HG03280 (cell line): ENCODE results near the gene DAAM1.

ENCODE experiments used
- ATAC-seq: cut with Tn5 transposase; IDR thresholded peaks from one replicate; pipeline ENCODE4 v1.9.1; 2021; ENCODE audit warnings: mild to moderate bottlenecking, moderate library complexity; ENCODE audit not compliant: unreplicated experiment

The DAAM1 gene

DNA sequence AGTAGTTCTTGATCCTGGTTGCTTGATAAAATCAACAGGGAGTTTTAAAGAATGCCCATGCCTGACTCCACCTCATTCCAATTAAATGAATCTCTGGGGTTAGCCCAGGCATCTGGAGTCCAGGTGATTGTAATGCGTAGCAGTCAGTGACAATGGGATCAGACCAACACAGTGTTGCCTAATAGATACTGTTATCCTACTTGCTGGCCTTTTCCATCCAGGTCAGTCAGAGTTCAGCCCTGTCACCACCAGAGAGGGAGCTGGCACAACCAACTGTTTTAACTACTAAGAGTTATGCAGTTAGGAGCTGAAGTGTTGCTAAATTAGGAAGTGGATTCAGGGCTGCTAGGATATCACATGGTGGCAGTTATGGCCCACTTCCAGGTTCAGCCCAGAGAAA is 169.6 kb downstream of the DAAM1 start:
- no peak for ATAC-seq

DNA sequence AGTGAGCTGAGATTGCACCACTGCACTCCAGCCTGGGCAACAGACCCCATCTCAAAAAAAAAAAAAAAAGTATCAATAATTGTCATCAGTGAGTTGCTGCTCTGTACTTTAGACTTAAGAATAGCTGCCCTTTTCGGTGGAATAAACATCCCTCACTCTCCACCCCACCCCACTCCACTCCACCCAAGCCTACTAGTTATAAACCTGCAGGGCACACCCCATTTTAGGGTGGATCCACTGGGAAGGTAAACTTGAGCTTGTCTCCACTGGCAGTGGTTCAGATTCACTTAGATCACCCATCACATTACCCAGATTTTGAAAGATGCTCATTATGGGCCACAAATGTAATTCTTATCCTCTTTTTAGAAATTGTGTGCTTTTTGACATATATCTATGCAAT is 170.3 kb downstream of the DAAM1 start:
- no peak for ATAC-seq

DNA sequence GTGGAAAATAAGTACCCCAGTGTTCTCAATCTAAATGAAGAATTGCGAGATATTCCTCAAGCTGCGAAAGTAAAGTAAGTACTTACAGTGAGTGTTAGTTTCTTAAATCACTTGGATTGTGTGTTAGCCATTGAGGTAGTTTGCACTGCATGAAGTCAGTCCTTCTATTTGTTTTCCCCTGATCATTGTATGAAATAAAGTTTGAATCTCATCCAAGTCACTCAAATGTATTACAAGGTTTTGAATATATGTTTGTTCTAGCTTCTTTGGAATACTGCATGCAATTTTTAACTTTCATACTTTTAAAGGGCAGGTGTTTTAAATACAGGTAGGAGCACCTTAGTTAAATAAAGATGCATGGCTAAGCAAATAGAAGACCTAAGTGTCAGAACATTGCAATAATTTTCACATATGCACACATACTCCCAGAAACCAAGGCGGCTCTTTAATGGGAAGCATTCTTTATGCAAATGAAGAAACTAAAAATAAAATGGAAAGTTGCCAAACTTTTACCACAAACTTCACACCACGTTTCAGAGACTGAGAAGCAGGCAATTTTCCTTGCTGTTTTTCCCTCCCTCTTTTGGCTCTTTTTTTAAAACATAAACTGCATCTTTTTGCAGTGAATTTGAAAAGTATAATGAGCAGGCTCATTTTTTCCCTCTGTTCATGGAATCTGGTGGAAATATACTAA is 171.1 kb downstream of the DAAM1 start:
- no peak for ATAC-seq

DNA sequence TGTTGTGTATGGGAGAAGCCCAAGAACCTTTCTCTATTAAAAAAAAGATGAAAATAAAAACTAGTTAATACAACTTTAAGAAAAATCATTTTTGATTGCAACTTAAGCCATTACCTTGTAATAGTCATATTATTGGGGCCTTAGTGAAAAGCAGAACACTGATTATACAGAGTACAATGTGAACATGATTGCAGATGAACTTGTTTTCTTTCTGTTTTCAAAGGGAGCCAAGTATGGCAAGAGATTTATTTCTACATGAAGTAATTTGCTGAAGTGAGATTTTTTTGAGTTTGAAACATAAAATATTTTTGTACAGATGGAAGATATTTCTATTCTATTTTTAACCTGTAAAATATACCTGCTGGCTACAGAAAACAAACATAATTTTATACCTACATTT is 171.8 kb downstream of the DAAM1 start:
- ATAC-seq = no peak

DNA sequence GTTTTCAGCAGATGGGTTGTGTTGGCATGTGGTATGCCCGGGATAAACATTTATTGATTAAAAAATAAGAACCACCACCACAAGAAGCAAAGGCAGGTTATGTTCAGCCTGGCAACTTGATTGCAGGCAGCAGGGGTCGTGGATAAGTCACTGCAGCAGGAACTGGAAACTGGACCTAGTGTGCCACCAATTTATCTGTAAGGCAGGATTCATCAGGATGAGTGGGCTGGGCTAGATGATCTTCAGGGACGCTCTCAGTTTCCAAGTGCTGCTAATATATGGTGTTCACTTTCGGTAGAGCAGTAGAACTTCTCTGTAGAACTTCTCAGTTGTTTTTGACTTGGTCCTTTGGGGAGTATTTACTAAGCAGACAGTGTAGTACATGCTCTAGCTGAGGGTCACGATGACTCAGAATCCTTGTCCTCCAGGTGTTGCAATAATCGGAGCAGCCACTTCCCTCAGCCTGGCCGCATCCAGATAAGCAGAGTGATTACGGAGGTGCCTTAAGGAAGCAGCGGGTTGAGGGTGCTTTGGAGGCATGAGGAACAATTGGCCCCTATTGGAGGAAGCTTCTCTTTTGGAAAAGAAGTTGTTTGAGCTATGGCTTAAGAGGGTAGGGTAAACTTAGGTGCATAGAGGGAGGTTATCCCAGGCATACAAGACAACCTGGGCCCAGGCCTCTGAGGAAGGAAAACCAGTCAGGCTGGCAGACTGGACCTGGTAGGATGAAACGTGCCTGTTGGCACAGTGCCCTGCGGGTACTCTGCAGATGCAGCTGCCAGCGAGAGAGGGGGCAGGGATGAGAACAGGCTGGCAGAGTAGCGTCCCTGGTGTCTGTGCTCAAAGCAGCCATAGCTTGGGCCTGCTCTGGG is 172.7 kb downstream of the DAAM1 start:
- ATAC-seq = no peak

DNA sequence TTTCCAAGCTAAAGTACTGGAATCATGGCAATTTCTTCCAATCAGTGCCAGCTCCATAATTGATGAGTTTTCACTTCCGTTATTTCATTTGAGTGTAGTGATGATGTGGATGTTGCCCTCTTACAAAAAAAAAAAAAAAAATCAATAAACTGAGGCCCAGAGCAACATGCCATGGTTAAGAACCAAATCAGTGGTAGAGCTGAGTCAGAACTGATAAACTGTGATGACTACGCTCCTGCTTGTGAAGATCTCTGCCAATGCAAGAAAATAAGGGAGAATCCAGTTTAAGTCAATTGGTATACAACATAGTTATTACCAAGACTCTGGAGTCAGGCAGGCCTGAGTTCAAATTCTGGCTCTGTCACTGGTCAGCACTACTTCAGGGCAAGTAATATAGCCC is 174.0 kb downstream of the DAAM1 start:
- ATAC-seq = no peak

DNA sequence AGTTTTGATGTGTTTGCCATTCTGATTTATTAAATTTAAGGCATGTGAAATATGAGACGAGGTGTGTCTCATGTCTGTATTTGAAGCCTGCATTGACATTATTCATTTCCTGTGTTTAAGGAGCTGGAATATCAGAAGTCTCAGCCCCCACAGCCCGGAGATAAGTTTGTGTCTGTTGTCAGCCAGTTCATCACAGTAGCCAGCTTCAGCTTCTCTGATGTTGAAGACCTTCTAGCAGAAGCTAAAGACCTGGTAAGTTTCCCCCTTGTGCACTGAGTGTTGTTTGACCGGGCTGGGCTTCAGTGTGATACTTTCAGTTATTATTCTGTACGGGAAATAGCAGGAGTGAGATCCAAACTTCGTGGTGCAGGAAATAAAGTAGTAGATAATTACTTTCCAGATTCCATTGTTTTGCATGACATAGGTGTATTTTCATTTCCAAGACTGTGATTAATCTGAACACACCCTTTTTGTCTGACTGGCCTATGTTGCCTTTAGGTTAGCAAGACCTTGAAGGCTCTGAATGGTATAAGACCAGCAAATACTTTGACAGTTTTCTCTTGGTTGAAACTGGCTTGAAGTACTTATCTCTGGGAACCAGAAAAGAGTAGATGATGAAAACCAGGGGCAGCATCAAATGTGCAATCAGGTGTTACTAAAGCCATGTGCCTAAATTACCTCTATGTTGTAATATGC is 175.2 kb downstream of the DAAM1 start:
- no peak for ATAC-seq

DNA sequence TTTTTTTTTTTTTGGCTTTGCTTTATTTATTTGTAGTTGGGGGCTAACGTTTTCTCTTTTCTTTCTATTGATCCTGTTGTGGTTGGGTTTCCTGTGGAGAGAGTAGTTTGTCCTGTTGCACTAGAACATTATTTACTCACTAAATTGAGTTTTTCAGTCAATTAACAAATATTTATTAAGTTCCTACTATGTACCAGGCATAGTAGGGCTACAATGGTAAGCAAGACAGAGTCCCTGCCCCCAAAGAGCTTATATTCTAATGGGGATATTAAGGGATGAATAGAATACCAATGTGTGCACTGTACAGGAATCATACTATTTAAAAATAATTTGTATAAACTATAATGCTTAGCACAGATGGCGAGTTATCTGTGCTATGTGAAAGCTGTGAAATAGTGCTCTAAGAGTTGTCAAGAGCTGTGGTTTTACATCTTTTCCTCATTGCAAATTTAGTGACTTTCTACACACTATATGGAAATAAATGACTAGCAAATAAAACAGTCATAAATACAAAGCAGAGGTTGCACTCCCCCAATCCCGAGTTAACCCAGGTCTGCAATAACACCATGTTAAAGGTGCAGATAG is 181.8 kb downstream of the DAAM1 start:
- ATAC-seq = no peak

DNA sequence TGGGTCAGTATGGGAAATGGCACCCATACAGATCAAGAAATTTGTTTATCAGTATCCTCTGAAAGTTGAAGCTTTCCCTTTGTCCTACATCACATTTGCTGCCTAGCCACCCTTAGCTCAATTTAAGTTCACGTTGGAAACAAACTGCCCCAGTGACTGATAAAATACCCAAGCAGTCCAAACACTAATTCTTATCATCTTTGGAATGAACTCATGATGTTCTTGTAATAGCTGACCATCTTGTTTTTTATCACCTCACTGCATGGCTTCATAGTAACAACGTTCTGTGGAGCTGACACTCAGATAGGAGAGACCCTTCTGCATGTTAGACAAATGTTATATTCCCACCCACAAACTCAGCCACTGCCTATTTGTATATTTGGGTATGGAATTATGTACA is 183.3 kb downstream of the DAAM1 start:
- ATAC-seq = no peak

DNA sequence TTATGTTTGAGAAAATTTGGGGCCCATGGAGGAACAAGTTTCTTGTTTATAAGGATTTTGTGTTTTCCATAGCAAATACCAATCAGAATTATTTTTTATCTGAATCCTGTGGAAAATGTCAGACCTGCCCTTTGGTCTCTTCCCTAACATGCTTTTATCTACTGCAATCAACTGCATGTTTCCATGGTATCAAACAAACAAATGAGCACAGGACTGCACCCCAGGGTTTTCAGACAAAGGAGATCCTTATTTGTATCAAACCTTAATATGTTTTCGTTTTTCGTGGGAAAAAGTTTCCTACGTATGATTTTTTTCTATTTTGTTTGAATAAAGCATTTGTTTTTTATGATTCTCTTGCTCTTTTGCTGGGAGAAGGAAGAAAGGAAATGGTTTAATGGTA is 185.6 kb downstream of the DAAM1 start:
- no peak for ATAC-seq

DNA sequence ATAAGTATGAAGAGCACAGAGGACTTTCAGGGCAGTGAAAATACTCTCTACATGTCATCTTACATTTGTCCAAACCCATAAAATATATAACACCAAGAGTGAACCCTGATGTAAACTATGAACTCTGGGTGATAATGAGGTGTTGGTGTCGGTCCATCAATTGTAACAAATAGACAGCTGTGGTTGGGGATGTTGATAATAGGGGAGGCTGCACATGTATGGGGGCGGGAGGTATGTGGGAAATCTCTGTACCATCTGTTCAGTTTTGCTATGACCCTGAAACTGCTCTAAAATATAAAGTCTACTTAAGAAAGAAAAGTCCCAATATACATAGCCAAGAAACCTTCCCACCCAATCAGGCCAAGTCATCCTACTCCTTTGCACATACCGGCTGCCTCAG is 188.2 kb downstream of the DAAM1 start:
- ATAC-seq = no peak

DNA sequence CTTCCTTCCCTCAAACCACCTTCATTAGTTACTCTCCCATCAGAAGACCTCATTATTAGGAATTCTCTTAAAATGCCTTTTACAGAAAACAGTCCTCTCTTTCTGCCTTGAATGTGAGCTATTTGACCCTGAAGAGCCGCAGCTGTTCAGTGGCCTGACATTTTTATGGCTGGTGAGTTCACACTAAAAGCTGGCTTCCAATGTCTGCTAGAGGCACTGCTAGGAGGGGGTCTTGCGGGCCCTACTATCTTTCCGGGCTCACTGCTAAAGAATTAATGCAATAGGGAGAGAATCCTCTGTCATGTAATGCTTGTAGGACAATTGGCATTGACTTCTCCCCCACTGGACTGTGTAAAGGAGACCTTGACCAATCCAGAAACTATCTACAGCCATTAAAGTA is 189.0 kb downstream of the DAAM1 start:
- no peak for ATAC-seq

DNA sequence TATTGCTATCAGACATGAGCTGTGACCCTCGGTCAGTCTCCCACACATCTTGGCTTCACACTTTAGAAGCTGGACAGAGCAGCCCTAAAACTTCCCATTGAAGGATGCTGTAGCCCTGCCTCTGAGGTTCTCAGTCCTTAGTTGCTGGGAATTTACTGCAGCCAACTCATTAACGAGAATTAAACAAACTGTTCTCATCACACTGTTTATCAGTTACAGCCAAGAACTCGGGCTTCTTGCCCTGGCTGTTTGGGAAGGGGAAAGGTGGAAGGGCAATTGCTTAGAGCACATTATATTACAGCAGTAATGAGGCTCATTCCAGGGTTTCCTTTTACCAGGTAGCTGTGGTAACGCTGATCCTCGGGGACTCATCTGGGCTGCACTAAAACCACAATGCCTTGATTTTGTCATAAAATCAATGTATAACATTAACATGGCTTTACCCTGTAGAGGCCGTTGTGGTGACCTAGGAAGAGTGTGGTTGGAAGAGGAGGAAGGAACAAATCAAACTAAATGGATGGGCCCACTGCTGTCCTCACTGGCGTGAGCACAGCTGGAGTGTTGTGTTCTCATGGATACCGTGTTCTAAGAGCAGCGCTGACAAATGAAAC is 189.6 kb downstream of the DAAM1 start:
- ATAC-seq = no peak

DNA sequence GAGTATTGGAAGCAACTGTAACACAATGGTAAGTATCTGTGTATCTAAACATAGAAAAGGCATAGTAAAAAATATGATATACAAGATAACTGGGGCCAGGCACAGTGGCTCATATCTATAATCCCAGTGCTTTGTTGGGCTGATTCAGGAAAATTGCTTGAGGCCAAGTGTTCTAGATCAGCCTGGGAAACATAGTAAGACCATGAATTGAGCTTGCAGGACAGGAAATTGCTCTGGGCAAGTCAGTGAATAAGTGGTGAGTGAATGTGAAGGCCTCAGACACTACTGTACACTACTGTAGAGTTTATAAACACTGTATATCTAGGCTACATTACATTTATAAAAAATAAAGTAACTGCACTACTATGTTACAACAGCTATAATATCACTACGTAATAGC is 201.5 kb downstream of the DAAM1 start:
- no peak for ATAC-seq

DNA sequence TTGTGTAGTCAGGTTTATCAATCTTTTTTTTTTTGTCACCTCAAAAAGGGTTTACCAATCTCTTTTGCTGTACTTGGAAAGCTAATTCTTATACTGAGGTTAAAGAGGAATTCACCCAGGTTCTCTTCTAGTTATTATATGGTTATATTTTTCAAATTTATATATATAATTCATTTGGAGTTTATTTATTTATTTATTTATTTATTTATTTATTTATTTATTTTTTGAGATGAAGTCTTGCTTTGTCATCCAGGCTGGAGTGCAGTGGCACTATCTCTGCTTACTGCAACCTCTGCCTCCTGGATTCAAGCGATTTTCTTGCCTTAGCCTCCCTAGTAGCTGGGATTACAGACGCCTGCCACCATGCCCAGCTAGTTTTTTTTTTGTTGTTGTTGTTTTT is 202.9 kb downstream of the DAAM1 start:
- ATAC-seq = no peak

DNA sequence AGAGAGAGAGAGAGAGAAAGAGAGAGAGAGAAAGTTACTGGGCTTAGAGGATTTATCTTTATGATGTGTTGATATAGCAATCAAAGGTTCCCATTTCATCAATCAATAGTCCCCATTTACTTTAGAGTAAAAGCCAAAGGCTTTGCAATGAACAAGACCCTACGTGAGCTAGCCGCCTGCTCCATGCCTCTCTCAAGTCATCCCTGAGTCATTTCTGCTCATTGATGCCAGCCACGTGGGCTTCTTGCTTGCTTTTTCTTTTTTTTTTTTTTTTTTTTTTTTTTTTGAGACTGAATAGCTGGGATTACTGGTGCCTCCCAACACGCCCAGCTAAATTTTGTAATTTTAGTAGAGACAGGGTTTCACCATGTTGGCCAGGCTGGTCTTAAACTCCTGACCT is 205.8 kb downstream of the DAAM1 start:
- ATAC-seq = no peak

DNA sequence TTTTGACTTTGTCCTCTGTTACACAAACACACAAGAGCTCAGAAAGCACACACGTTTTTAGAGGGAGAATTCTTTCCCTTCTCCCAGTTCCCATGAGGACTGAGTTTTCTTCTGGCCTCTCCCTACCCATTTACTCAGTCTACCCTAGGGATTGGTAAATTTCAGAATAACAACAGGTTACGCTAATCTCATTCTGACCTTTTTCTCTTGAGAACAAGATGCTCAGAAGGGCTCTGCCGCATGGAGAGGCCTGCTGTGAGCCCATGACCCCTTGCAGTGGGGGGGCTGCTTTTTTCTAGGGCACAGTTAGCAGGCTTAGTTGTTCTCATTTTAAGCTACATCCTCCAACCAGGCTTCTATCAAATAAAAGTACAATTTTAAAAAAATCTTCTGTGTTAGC is 207.2 kb downstream of the DAAM1 start:
- ATAC-seq = no peak

DNA sequence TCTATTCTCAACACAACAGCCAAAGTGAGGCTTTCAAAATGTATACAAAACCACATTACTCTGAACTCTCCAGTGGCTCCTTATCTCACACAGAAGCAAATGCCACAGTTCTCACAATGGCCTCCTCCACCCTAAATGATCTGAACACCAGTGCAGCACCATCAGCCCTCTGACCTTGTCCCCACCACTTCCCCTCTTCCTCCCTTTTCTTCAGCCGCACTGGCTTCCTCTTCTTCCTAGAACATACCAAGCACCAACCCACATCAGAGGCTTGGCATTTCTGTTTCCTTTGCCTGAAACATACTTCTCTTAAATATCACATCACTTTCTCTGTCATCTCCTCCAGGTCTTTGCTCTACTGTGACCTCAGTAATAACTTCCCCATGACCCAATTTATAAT is 210.4 kb downstream of the DAAM1 start:
- ATAC-seq = no peak

DNA sequence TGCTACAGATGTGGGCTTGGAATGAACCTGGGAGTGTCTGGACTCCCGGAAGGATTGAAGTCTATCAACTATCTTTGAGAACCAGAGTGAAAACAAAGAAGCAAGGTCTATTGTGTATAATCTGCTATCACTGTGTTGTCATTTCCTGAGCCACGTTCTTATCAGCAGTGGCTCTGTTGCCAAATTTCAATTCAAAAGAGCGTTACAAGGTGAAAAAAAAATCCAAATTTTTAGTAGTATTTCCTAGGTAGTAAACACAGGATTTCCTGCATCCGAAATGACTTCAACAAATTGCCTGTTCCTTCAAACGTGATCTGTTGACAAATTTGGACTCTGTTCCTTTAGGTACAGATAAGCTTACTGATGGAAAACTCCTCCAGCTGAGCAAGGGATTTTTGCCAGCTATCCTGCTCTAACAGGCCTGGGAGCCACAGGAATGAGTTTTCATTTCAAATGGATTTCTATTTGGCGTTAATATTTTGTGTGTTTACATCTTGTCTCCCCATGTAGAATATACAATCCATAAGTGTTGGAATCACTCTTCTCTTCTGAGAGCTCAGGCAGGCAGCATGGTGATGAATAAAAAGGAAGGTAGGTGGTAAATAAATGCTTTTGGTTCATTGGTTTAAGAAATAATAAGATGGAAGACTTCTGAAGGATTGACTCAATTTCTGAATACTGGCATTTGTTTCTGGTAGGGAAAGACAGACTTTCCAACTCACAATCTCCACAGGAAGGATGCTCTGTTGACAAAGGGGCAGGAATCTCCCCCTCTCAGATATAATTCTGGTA is 218.2 kb downstream of the DAAM1 start:
- no peak for ATAC-seq

DNA sequence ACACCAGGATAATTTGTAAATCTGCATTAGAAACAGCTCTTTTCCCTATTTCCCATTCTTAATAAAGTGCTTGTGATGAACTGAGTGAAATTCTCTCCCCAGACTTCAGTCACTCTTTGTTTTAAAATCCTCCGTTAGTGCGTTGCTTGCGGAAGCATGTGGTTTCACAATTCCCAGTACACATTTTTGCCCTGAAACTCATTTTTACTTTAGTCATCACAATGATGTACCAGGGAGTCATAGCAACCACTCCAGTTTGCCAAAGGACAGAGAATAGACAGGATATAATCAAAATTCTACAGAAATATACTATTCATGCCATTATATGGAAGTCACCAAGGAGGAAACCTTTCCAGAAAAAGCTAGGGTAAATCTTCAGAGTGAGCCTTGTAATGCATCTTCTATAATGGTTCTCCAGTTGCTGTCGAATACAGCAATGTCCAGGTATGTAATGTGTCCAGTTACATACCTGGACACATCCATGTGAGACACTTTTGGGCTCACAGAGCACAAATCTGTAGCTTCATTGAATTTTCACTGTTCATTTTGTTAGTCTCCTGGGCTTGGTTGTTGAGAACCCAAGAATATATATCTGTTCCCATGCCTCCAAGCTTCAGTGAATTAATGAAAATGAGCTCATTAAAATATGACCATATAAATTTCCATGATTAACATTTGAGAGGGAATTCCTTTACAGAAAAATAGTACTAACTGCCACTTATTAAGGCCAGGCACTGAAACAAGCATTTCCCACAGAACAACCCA is 219.0 kb downstream of the DAAM1 start:
- no peak for ATAC-seq
